Brain microvascular endothelial cell (primary cell): ENCODE data around the gene ADD3.

ENCODE experiments used
- DNase-seq: peaks from one replicate; pipeline ENCODE4 v3.0.0-alpha.2; 2020
- H3K27ac ChIP-seq: fragments of 250-450 bp; sonication (Bioruptor Pico); 2 replicates; pipeline ENCODE4 v1.5.1; 2020; ENCODE audit warnings: mild to moderate bottlenecking, moderate library complexity
- H3K27me3 ChIP-seq: fragments of 250-450 bp; sonication (Bioruptor Pico); replicated peaks from 2 replicates; pipeline ENCODE4 v1.5.1; 2020; ENCODE audit warnings: mild to moderate bottlenecking
- H3K36me3 ChIP-seq: fragments of 250-450 bp; sonication (Bioruptor Pico); replicated peaks from 2 replicates; pipeline ENCODE4 v1.5.1; 2020; ENCODE audit warnings: mild to moderate bottlenecking
- H3K4me3 ChIP-seq: 2 replicates; pipeline ENCODE4 v1.5.1; 2011; ENCODE audit warnings: low read depth, mild to moderate bottlenecking, control low read depth, low read length, moderate library complexity
- in situ Hi-C: cut with HindIII; loops from 2 replicates; pipeline ENCODE4 v1.10.0; 2017; ENCODE audit warnings: low sequenced_read_pairs, low pct_ligation_motif_present
- TF ChIP-seq, protein P1 (sequence below): IDR thresholded peaks from 2 replicates; pipeline ENCODE4 v1.5.1; 2011; ENCODE audit warnings: low read depth, mild to moderate bottlenecking, moderate library complexity, low read length, control low read depth, inconsistent platforms; ENCODE audit errors: missing control alignments

Gene ADD3

GRCh38 chr10:110076559-110077318, 69.0 kb downstream of the ADD3 start:
- Histone ChIP-seq H3K27ac (peak overlapping the region; percentile 94), H3K4me3 (peak overlapping the region; percentile 12), H3K36me3 (no peaks in the 10 kb centered on the region), H3K27me3 (no peaks in the 10 kb centered on the region)
- TF ChIP-seq, protein P1, sequence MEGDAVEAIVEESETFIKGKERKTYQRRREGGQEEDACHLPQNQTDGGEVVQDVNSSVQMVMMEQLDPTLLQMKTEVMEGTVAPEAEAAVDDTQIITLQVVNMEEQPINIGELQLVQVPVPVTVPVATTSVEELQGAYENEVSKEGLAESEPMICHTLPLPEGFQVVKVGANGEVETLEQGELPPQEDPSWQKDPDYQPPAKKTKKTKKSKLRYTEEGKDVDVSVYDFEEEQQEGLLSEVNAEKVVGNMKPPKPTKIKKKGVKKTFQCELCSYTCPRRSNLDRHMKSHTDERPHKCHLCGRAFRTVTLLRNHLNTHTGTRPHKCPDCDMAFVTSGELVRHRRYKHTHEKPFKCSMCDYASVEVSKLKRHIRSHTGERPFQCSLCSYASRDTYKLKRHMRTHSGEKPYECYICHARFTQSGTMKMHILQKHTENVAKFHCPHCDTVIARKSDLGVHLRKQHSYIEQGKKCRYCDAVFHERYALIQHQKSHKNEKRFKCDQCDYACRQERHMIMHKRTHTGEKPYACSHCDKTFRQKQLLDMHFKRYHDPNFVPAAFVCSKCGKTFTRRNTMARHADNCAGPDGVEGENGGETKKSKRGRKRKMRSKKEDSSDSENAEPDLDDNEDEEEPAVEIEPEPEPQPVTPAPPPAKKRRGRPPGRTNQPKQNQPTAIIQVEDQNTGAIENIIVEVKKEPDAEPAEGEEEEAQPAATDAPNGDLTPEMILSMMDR: no peak
- in situ Hi-C loops: loop anchor here (25.0 kb wide), 1 partner anchor 189 kb away; no protein-coding TSS in a partner anchor
- DNase-seq: peak; percentile 87

- in situ Hi-C loops: loop anchor here (25.0 kb wide), 1 partner anchor 190 kb away; no protein-coding TSS in a partner anchor
- TF ChIP-seq, protein P1: no peak
- Histone ChIP-seq H3K36me3 (no peaks in the 10 kb centered on the region), H3K4me3 (peak overlapping the region; percentile 12), H3K27me3 (no peaks in the 10 kb centered on the region), H3K27ac (peak overlapping the region; percentile 94)
- no peak for DNase-seq
Measured at GRCh38 chr10:110077436-110078130, 69.8 kb downstream of the ADD3 start.

GRCh38 chr10:110078317-110078716, 70.5 kb downstream of the ADD3 start:
- TF ChIP-seq, protein P1: no peak
- in situ Hi-C loops: loop anchor here (25.0 kb wide), 1 partner anchor 191 kb away; no protein-coding TSS in a partner anchor
- no peak for DNase-seq
- H3K27ac ChIP-seq: no peak overlapping the region
- H3K4me3 ChIP-seq: no peak overlapping the region
- H3K36me3 ChIP-seq: no peaks in the 10 kb centered on the region
- no peaks in the 10 kb centered on the region for H3K27me3 ChIP-seq

DNA sequence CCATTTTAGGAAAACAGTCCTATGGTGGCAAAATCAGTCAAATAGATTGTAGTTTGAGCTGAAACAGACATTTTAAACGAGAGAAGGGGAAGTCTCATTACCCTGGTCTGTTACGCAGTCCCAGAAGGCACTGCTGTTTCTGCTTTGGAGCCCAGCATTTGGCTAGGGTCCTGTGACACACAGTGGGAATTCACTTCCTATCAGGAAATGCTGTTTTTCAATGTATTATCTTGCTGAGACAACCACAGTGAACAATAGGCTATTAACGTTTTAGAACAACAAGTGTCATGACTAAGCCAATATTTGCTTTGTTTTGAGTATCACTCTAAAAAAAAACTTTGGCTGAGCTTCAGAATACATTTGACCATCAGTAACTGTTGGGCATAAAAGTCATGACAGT, 74.1 kb downstream of the ADD3 start:
- TF ChIP-seq, protein P1: no peak
- peak overlapping the region; percentile 73 for H3K27ac ChIP-seq
- H3K36me3 ChIP-seq: no peaks in the 10 kb centered on the region
- peak; percentile 80 for DNase-seq
- no peak overlapping the region for H3K4me3 ChIP-seq
- in situ Hi-C loops: loop anchor here (25.0 kb wide), 1 partner anchor 195 kb away; no protein-coding TSS in a partner anchor
- H3K27me3 ChIP-seq: no peaks in the 10 kb centered on the region

DNA sequence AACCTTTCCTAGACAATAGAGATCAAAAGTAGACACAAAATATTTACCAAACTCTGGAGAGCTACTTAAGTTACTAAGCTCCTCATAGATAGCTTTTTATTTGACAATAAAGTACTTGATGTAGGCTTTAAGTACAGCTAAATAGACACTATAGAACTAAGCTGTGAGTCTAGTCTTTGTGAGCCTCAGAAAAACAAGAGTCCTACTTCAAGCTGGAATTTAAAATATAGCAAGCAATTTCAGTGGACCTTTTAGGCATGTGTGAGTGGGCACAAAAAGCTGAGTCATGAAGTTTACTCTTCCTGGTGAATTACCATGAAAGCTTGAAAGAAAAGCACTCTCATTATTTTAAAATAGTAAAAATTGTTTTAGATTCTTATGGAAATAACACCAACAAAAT, 76.1 kb downstream of the ADD3 start:
- in situ Hi-C loops: loop anchor here (25.0 kb wide), 1 partner anchor 197 kb away; no protein-coding TSS in a partner anchor
- DNase-seq: peak; percentile 12

More for the DNA sequence above, 76.1 kb downstream of the ADD3 start:
- TF ChIP-seq, protein P1: no peak
- H3K27me3 ChIP-seq: no peaks in the 10 kb centered on the region
- H3K4me3 ChIP-seq: no peak overlapping the region
- H3K27ac ChIP-seq: peak overlapping the region; percentile 31
- H3K36me3 ChIP-seq: no peaks in the 10 kb centered on the region
